ENCODE data around the gene MTMR12.

GRCh38 chr5:32301891-32302290 is 10.8 kb downstream of the MTMR12 start:
- no peak for TF ChIP-seq ZNF510 (CRISPR knock-in tag; IDR thresholded peaks at IDR 0.05; ENCODE audit: low read depth)
- TF ChIP-seq NFE2L1 (CRISPR knock-in tag; IDR thresholded peaks at IDR 0.05; ENCODE audit: borderline replicate concordance): no peak
- TF ChIP-seq EP300 (IDR thresholded peaks at IDR 0.05; ENCODE audit: low read depth in 2 of 2, low read length in 2 of 2): no peak
- TF ChIP-seq EP300 (CRISPR knock-in tag; IDR thresholded peaks at IDR 0.05; ENCODE audit: borderline replicate concordance): no peak

Data from HepG2 (cell line).